ENCODE measurements around the gene RARRES1.

DNA sequence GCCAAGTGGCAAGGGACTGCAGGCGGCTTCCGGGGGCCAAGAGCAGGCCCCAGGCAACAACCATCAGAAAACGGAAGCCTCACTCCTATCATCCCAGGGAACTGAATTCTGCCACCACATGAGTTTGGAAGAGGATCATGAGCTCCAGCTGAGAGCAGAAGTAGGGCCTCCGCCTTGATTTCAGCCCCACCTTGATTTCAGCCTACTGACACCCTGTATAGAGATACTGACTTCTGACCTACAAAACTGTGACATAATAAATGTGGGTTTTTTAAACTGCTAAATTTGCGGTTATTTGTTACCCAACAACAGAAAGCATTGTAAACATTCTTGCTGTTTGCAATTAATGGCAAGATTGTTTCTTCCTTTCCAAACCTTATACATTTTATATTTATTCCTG lies 21.6 kb upstream of the RARRES1 start:
- TF ChIP-seq, protein P1, sequence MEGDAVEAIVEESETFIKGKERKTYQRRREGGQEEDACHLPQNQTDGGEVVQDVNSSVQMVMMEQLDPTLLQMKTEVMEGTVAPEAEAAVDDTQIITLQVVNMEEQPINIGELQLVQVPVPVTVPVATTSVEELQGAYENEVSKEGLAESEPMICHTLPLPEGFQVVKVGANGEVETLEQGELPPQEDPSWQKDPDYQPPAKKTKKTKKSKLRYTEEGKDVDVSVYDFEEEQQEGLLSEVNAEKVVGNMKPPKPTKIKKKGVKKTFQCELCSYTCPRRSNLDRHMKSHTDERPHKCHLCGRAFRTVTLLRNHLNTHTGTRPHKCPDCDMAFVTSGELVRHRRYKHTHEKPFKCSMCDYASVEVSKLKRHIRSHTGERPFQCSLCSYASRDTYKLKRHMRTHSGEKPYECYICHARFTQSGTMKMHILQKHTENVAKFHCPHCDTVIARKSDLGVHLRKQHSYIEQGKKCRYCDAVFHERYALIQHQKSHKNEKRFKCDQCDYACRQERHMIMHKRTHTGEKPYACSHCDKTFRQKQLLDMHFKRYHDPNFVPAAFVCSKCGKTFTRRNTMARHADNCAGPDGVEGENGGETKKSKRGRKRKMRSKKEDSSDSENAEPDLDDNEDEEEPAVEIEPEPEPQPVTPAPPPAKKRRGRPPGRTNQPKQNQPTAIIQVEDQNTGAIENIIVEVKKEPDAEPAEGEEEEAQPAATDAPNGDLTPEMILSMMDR (IDR thresholded peaks at IDR 0.05 in 8 of 11, conservative IDR thresholded peaks at IDR 0.05 in 3 of 11): no peak
- TF ChIP-seq POLR2AphosphoS5 (IDR thresholded peaks at IDR 0.05) (no peak), POLR2A (IDR thresholded peaks at IDR 0.05) (no peak)
